Lower leg skin (tissue), 4 donors: ENCODE results near the gene CPXM2. TPM values are rescaled to one million over a fixed set of nuclear protein-coding genes. Genes with fewer than 3 reads are reported as not detected.
A peak's percentile ranks its signal among the peaks of the same experiment; 100 is the strongest.

Source experiments
- DNase-seq, 2 donors: peaks; one replicate each; pipeline ENCODE4 v3.0.0-alpha.2; 2019; ENCODE audit warnings: low spot score in 2 of 2
- H3K4me3 ChIP-seq: fragments of 200-600 bp; sonication (generic); 2 replicates; pipeline ENCODE4 v1.5.1; 2017; ENCODE audit warnings: mild to moderate bottlenecking, low read depth; ENCODE audit not compliant: poor library complexity, severe bottlenecking
- CTCF ChIP-seq, 3 donors: fragments of 450-650 bp; IDR thresholded peaks; one replicate each; pipeline ENCODE4 v1.5.1; 2016; ENCODE audit warnings: antibody characterized with exemption in 3 of 3, mild to moderate bottlenecking in 3 of 3, moderate library complexity in 2 of 3
- POLR2A ChIP-seq, 2 donors: fragments of 450-650 bp; IDR thresholded peaks; one replicate each; pipeline ENCODE4 v1.6.1; 2016 to 2017; ENCODE audit warnings: antibody characterized with exemption in 2 of 2, mild to moderate bottlenecking in 1 of 2, moderate library complexity in 1 of 2
- WGBS, 2 donors: methylation state at CpG; one replicate each; pipeline ENCODE4 v1.1.5; 2018; 5-methylcytosine and 5-hydroxymethylcytosine counted together
- intact Hi-C: fragments of 100-400 bp; cut with DNase I; formaldehyde crosslinking; loops from one replicate; pipeline ENCODE4 v1.15.0; 2023; ENCODE audit warnings: low total_unique reads
- total RNA-seq, 4 donors: library from RNA; depleted of rRNA; stranded (reverse); fragments of >200 nt; gene quantifications; one replicate each; pipeline ENCODE4 v1.1.0, GENCODE V29; 2016

Gene CPXM2
- total RNA-seq, 4 donors from 2014 or later, result 1.6 to 7.0 (median 4.9) TPM

DNA sequence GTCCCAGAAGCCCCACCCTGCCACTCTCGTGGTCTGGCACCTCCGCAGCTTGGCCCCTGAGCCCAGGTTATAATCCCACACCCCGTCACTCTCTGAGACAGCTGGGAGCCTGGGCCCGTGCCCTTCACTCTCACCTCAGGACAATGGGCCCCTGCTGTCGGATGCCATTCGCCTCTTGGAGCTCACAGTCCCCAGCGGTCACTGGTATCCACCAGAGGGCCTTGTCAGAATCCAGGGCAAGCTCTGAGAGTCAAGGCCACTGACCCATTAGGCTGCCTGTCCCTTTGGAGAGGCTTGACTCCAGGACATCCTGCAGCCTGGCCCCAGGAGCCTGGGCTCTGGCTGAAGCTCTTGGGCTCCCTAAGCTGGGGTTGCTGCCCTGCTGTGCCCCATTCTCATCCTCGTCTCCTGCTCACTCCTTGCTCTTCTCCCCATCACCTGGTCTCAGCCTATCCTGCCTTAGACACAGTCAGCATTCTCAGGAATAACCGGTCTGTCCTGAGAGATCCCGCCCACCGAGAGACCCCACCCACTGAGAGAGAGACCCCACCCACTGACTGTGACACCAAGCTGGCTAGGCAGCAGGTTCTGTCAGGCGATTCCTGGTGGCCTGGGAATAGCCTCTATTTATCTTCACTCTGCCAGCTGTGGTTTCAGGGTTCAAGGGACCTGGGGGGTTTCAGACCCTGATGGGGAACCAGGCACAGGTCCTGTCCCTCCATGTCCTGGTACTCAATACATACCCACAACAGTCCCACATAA, 27.7 kb downstream of the CPXM2 start:
- intact Hi-C loops, result no loop called here
- TF ChIP-seq POLR2A (IDR thresholded peaks at IDR 0.05) (no peak), CTCF (IDR thresholded peaks at IDR 0.05) (no peak)
- no peak overlapping the region for H3K4me3 ChIP-seq
- peak in 1 of 2 donors; percentile 79 for DNase-seq
- 68 to 73% methylated on average over 12 of the region's 12 CpGs for WGBS, 2 donors

- DNase-seq, result peak in 1 of 2 donors; percentile 77
- intact Hi-C loops, result no loop called here
- WGBS, 2 donors, result 81 to 84% methylated on average over 8 of the region's 8 CpGs
- TF ChIP-seq CTCF (IDR thresholded peaks at IDR 0.05) (no peak), POLR2A (IDR thresholded peaks at IDR 0.05) (no peak)
- H3K4me3 ChIP-seq, result no peak overlapping the region
Measured at GRCh38 chr10:123863183-123863575, 28.4 kb downstream of the CPXM2 start.

DNA sequence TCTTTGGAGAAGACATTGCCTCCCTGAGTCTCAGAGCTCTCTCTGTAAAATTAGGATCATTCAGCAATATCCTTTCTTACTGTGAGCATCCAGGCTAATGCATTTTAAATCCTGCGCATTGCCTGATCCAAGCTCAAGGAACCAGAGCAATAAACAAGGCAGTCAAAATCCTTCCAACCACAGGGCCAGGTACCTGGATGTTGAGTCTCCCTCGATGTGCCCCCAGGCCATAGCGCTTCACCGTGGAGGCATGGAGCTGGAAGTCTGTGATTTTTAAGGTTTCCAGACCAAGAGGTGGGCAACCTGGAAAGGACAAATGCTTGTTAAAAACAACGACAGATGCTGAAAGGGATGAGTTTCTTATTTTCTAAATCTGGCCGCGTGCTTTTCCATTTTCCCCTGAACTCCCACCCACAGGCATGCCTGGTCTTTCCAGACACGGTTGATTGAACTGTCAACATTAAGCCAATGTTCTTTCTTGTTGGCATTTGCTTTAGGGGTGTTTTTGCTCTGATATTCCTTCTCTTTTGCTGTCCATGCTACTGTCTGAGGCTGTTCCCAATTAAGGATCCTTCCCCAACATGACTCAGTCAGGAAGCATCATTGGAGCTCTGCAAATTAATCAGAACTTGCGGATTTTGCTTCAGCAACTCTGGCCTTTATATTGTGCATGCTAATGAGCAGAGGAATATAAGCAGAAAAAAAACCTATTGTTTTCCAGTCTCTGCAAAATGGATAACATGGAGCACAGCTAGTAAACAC, 29.0 kb downstream of the CPXM2 start:
- H3K4me3 ChIP-seq, result no peak overlapping the region
- peak in 1 of 2 donors; percentile 78 for DNase-seq
- TF ChIP-seq POLR2A (IDR thresholded peaks at IDR 0.05), result no peak
- no peak for TF ChIP-seq CTCF (IDR thresholded peaks at IDR 0.05)
- WGBS, 2 donors, result 69 to 77% methylated on average over 9 of the region's 9 CpGs
- intact Hi-C loops, result no loop called here

DNA sequence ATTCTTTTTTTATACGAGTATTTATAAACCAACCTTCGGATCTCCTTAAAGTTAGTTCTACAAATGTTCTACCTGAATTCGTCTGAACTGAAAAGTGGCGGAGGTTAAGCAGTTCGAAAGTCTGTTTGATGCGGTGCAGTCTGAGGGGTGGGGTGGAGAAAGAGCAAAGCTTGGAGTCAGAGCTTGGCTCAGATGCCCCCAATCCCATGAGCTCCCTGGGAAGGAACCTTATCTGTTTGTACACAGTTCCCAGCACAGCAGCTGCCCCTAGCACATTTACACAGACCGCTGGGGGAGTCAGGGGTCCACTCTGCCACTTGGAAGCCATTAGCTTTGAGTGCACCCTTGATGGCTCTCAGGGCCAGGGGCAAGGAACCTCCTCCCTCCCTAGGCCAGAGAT, 30.8 kb downstream of the CPXM2 start:
- H3K4me3 ChIP-seq, result no peak overlapping the region
- TF ChIP-seq POLR2A (IDR thresholded peaks at IDR 0.05), result no peak
- no peak for TF ChIP-seq CTCF (IDR thresholded peaks at IDR 0.05)
- 83 to 88% methylated on average over 7 of the region's 7 CpGs for WGBS, 2 donors
- intact Hi-C loops, result no loop called here
- DNase-seq, result peak in 1 of 2 donors; percentile 68

DNA sequence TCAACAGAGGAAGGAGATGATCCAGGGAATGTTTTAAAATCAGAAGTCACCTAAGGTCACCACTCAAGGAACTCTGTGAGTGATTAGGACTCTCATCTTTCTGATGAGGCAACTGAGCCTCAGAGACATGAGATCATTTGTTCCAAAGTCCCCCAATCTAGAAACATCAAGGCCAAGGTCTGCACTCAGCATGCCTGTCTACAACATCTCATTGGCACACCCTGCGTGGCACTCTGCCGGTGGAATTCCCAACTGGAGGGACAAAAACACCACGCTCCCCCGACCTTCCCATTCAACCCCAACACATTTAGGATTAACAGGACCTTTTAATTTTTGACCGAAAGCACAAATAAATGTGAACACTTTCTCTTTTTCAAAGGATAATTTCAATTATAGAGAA, 31.4 kb downstream of the CPXM2 start:
- TF ChIP-seq POLR2A (IDR thresholded peaks at IDR 0.05) (no peak), CTCF (IDR thresholded peaks at IDR 0.05) (no peak)
- 50 to 86% methylated on average over 5 of the region's 5 CpGs for WGBS, 2 donors
- intact Hi-C loops, result no loop called here

More for the DNA sequence above, 31.4 kb downstream of the CPXM2 start:
- H3K4me3 ChIP-seq, result no peak overlapping the region
- peak in 1 of 2 donors; percentile 39 for DNase-seq
